Measurements from ENCODE around the gene ADGRD1. TPM values are rescaled to one million over a fixed set of nuclear protein-coding genes. Genes with fewer than 3 reads are reported as not detected.

Gene ADGRD1
- total RNA-seq, 1 experiment from 2014 or later = 0.77 TPM

- DNase-seq (ENCODE audit: low spot score) = peak; percentile 4
- Mint-ChIP-seq H3K4me1 (no peaks in the 10 kb centered on the region), H3K27ac (no peak overlapping the region; the same call in 1 of the 2 replicates)
Observed at GRCh38 chr12:131091976-131092691, 138.4 kb downstream of the ADGRD1 start.

GRCh38 chr12:131092901-131093603, 139.3 kb downstream of the ADGRD1 start:
- no peak overlapping the region for H3K4me3 Mint-ChIP-seq
- ATAC-seq (no peak), DNase-seq (ENCODE audit: low spot score) (peak; percentile 4)
- ChIA-PET CTCF (interaction anchor here (0.6 to 1.2 kb wide), 4 partner anchors 12 to 361 kb away, joined by 3 to 7 read pairs (median 4); no protein-coding TSS in a partner anchor), POLR2A (no interaction called here)
- H3K9me3 Mint-ChIP-seq = no peaks in the 10 kb centered on the region
- no peak overlapping the region for H3K27ac Mint-ChIP-seq
- no peaks in the 10 kb centered on the region for H3K27me3 Mint-ChIP-seq (ENCODE audit: low read depth)
- no peaks in the 10 kb centered on the region for H3K36me3 Mint-ChIP-seq
- no peaks in the 10 kb centered on the region for H3K4me1 Mint-ChIP-seq
- TF ChIP-seq RORB (CRISPR knock-in tag; IDR thresholded peaks at IDR 0.05) = no peak
- TF ChIP-seq, protein P1, sequence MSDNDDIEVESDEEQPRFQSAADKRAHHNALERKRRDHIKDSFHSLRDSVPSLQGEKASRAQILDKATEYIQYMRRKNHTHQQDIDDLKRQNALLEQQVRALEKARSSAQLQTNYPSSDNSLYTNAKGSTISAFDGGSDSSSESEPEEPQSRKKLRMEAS (CRISPR knock-in tag; IDR thresholded peaks at IDR 0.05) = no peak
- TF ChIP-seq TEAD4 (CRISPR knock-in tag; IDR thresholded peaks at IDR 0.05) = no peak
- no peak for TF ChIP-seq ZNF138 (CRISPR knock-in tag; conservative IDR thresholded peaks at IDR 0.05)
- TF ChIP-seq, protein P2, sequence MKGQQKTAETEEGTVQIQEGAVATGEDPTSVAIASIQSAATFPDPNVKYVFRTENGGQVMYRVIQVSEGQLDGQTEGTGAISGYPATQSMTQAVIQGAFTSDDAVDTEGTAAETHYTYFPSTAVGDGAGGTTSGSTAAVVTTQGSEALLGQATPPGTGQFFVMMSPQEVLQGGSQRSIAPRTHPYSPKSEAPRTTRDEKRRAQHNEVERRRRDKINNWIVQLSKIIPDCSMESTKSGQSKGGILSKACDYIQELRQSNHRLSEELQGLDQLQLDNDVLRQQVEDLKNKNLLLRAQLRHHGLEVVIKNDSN (CRISPR knock-in tag; IDR thresholded peaks at IDR 0.05) = no peak
- no peak for TF ChIP-seq FOXK1 (CRISPR knock-in tag; IDR thresholded peaks at IDR 0.05)
- no peak for TF ChIP-seq ZNF416 (CRISPR knock-in tag; IDR thresholded peaks at IDR 0.05)
- no peak for TF ChIP-seq PRRX2 (CRISPR knock-in tag; IDR thresholded peaks at IDR 0.05)
- TF ChIP-seq ZNF281 (CRISPR knock-in tag; IDR thresholded peaks at IDR 0.05) = no peak
- no peak for TF ChIP-seq HMGA2 (CRISPR knock-in tag; IDR thresholded peaks at IDR 0.05)
- TF ChIP-seq, protein P3, sequence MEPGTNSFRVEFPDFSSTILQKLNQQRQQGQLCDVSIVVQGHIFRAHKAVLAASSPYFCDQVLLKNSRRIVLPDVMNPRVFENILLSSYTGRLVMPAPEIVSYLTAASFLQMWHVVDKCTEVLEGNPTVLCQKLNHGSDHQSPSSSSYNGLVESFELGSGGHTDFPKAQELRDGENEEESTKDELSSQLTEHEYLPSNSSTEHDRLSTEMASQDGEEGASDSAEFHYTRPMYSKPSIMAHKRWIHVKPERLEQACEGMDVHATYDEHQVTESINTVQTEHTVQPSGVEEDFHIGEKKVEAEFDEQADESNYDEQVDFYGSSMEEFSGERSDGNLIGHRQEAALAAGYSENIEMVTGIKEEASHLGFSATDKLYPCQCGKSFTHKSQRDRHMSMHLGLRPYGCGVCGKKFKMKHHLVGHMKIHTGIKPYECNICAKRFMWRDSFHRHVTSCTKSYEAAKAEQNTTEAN (CRISPR knock-in tag; IDR thresholded peaks at IDR 0.05) = no peak
- no peak for TF ChIP-seq NFE2L1 (CRISPR knock-in tag; IDR thresholded peaks at IDR 0.05)
- no peak for TF ChIP-seq JUN (CRISPR knock-in tag; IDR thresholded peaks at IDR 0.05)

More at GRCh38 chr12:131091976-131092691, 138.4 kb downstream of the ADGRD1 start:
- no peak for ATAC-seq
- no peaks in the 10 kb centered on the region for H3K9me3 Mint-ChIP-seq
- H3K36me3 Mint-ChIP-seq = no peaks in the 10 kb centered on the region
- TF ChIP-seq ZNF121 (CRISPR knock-in tag; IDR thresholded peaks at IDR 0.05) (no peak), GTF2I (CRISPR knock-in tag; conservative IDR thresholded peaks at IDR 0.05) (no peak), ZNF138 (CRISPR knock-in tag; conservative IDR thresholded peaks at IDR 0.05) (no peak), AFF4 (CRISPR knock-in tag; IDR thresholded peaks at IDR 0.05; ENCODE audit: borderline replicate concordance) (no peak), FOXJ3 (CRISPR knock-in tag; IDR thresholded peaks at IDR 0.05; ENCODE audit: borderline replicate concordance) (no peak), SMAD3 (CRISPR knock-in tag; IDR thresholded peaks at IDR 0.05; ENCODE audit: borderline replicate concordance) (no peak), OVOL2 (CRISPR knock-in tag; IDR thresholded peaks at IDR 0.05; ENCODE audit: borderline replicate concordance) (no peak), MLX (CRISPR knock-in tag; IDR thresholded peaks at IDR 0.05) (no peak), ZNF317 (CRISPR knock-in tag; IDR thresholded peaks at IDR 0.05; ENCODE audit: borderline replicate concordance, low read depth) (no peak), NFYB (CRISPR knock-in tag; conservative IDR thresholded peaks at IDR 0.05; ENCODE audit: low read depth) (no peak), TP53 (CRISPR knock-in tag; IDR thresholded peaks at IDR 0.05) (no peak), ETV6 (CRISPR knock-in tag; IDR thresholded peaks at IDR 0.05) (no peak)
- ChIA-PET CTCF (interaction anchor here (0.6 kb wide), 1 partner anchor 900 kb away, joined by 3 read pairs; no protein-coding TSS in a partner anchor), POLR2A (no interaction called here)
- no peak overlapping the region for H3K4me3 Mint-ChIP-seq
- H3K27me3 Mint-ChIP-seq (ENCODE audit: low read depth) = no peaks in the 10 kb centered on the region

All from WTC11 (cell line).